Measurements from ENCODE around the gene STRIT1. TPM values are rescaled to one million over a fixed set of nuclear protein-coding genes. Genes with fewer than 3 reads are reported as not detected.
A peak's percentile ranks its signal among the peaks of the same experiment; 100 is the strongest.
"Not testable (repeated sequence)": the region's sequence is repeated elsewhere in the genome, so short reads cannot be mapped to it uniquely, and the experiment has no call there.

The STRIT1 gene
- total and polyA plus RNA-seq, 9 of the 15 experiments (the other 6 are each of a cell fraction or from before 2014, with no cell fraction given) = not detected

DNA sequence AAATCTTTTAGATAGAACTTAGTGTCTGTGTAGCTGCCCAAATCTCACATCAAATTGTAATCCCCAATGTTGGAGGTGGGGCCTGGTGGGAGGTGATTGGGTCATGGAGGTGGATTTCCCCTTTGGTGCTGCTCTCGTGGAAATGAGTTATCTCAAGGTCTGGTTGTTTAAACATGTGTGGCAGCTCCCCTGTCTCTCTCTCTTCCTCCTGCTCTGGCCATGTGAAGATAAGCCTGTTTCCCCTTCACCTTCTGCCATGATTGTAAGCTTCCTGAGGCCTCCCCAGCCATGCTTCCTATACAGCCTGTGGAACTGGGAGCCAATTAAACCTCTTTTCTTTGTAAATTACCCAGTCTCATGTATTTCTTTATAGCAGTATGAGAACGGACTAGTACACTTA lies 30.6 kb downstream of the STRIT1 start:
- ATAC-seq; CTCF ChIA-PET (ENCODE audit: low intra/inter-chr PET ratio); H3K27ac ChIP-seq (ENCODE audit: extremely low read depth, low read depth, low read length); DNase-seq (ENCODE audit: extremely low read depth in 1 of 4, low spot score in 3 of 4); H3K9me3 ChIP-seq (replicated peaks; ENCODE audit: control insufficient read depth, insufficient read depth, low read depth, low read length); FAIRE-seq; intact Hi-C loops (cut with micrococcal nuclease); H3K4me3 ChIP-seq; H3K9me1 ChIP-seq (ENCODE audit: control insufficient read depth, insufficient read depth, low read length); H3K79me2 ChIP-seq (ENCODE audit: control insufficient read depth, insufficient read depth, low read length); BruUV-seq (replicated peaks); H3K36me3 ChIP-seq (ENCODE audit: control insufficient read depth, insufficient read depth, low read length); H3K9ac ChIP-seq (ENCODE audit: insufficient read depth in 1 of 2, low read depth in 2 of 2, low read length in 2 of 2); H3K4me1 ChIP-seq (replicated peaks in 1 of 2; ENCODE audit: control insufficient read depth in 2 of 2, insufficient read depth in 2 of 2, low read length in 2 of 2); H3K4me2 ChIP-seq (ENCODE audit: insufficient read depth, low read length); H3K27me3 ChIP-seq (ENCODE audit: control insufficient read depth in 2 of 2, insufficient read depth in 2 of 2, low read length in 2 of 2); H2AFZ ChIP-seq (ENCODE audit: low read depth, low read length); POLR2A ChIA-PET; H4K20me1 ChIP-seq (replicated peaks; ENCODE audit: control insufficient read depth, insufficient read depth, low read length); in situ Hi-C loops (cut with MboI): not testable (repeated sequence)
- peak; percentile 7; the same call in 1 of the 2 replicates for TF ChIP-seq TAL1 (IDR thresholded peaks at IDR 0.05)
- TF ChIP-seq TRIM24 (IDR thresholded peaks at IDR 0.05) = peak; percentile 36 to 82; a peak in 3 of 4 replicates
- 0 out of 3 replicates have a peak, but pooled peaks of 1 of the 2 experiments have one; percentile 15 for TF ChIP-seq CBX3 (IDR thresholded peaks at IDR 0.05; ENCODE audit: borderline replicate concordance in 1 of 2, low read length in 2 of 2)
- TF ChIP-seq ZNF316 (IDR thresholded peaks at IDR 0.05) = peak; percentile 44
- TF ChIP-seq CBFA2T2 (conservative IDR thresholded peaks at IDR 0.05) = peak; percentile 50
- TF ChIP-seq TRIM28 (IDR thresholded peaks at IDR 0.05) = peak; percentile 25; the same call in 1 of the 2 replicates
- TF ChIP-seq CBFA2T3 (IDR thresholded peaks at IDR 0.05) = peak; percentile 73
- TF ChIP-seq TCF3 (CRISPR knock-in tag; IDR thresholded peaks at IDR 0.05) = peak; percentile 49; the same call in 1 of the 2 replicates
- peak; percentile 77 for TF ChIP-seq ZNF766 (CRISPR knock-in tag; conservative IDR thresholded peaks at IDR 0.05)
- WGBS (ENCODE audit: insufficient coverage, low coverage, missing lambda C conversion rate) = 53% methylated on average over 2 of the region's 2 CpGs

DNA sequence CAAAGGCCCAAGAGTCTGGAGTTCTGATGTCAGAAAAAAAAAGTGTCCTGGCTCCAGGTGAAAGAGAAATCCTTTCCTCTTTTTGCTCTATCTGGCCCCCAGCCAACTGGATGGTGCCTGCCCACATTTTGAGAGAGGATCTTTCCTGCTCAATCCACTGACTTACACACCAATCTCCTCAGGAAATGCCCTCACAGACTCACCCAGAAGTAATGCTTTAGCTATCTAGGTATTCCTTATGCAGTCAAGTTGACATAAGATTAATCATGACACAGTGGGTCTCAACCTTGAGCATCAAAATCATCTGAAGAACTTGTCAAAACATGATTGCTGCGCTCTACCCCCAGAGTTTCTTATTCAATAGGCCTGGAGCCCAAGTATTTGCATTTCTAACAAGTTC lies 31.2 kb downstream of the STRIT1 start:
- no peak overlapping the region for H3K9ac ChIP-seq (ENCODE audit: insufficient read depth in 1 of 2, low read depth in 2 of 2, low read length in 2 of 2)
- no peaks in the 10 kb centered on the region for H3K9me1 ChIP-seq (ENCODE audit: control insufficient read depth, insufficient read depth, low read length)
- no peaks in the 10 kb centered on the region for H3K36me3 ChIP-seq (ENCODE audit: control insufficient read depth, insufficient read depth, low read length)
- no peak overlapping the region for H2AFZ ChIP-seq (ENCODE audit: low read depth, low read length)
- no peaks in the 10 kb centered on the region for H3K79me2 ChIP-seq (ENCODE audit: control insufficient read depth, insufficient read depth, low read length)
- FAIRE-seq = no peak
- intact Hi-C loops (cut with micrococcal nuclease) = no loop called here
- peaks cover 4% of the 10 kb centered on the region; the same call in 1 of the 2 replicates for H3K9me3 ChIP-seq (replicated peaks; ENCODE audit: control insufficient read depth, insufficient read depth, low read depth, low read length)
- BruUV-seq (replicated peaks) = no TSS peak
- no peak overlapping the region for H3K27ac ChIP-seq (ENCODE audit: extremely low read depth, low read depth, low read length)
- H3K4me1 ChIP-seq (replicated peaks in 1 of 2; ENCODE audit: control insufficient read depth in 2 of 2, insufficient read depth in 2 of 2, low read length in 2 of 2) = no peaks in the 10 kb centered on the region
- H3K4me2 ChIP-seq (ENCODE audit: insufficient read depth, low read length) = no peak overlapping the region
- peak; percentile 38; the same call in 1 of the 2 replicates for TF ChIP-seq CBFA2T3 (IDR thresholded peaks at IDR 0.05)
- TF ChIP-seq ZNF184 (CRISPR knock-in tag; IDR thresholded peaks at IDR 0.05) = no peak
- TF ChIP-seq, protein P1, sequence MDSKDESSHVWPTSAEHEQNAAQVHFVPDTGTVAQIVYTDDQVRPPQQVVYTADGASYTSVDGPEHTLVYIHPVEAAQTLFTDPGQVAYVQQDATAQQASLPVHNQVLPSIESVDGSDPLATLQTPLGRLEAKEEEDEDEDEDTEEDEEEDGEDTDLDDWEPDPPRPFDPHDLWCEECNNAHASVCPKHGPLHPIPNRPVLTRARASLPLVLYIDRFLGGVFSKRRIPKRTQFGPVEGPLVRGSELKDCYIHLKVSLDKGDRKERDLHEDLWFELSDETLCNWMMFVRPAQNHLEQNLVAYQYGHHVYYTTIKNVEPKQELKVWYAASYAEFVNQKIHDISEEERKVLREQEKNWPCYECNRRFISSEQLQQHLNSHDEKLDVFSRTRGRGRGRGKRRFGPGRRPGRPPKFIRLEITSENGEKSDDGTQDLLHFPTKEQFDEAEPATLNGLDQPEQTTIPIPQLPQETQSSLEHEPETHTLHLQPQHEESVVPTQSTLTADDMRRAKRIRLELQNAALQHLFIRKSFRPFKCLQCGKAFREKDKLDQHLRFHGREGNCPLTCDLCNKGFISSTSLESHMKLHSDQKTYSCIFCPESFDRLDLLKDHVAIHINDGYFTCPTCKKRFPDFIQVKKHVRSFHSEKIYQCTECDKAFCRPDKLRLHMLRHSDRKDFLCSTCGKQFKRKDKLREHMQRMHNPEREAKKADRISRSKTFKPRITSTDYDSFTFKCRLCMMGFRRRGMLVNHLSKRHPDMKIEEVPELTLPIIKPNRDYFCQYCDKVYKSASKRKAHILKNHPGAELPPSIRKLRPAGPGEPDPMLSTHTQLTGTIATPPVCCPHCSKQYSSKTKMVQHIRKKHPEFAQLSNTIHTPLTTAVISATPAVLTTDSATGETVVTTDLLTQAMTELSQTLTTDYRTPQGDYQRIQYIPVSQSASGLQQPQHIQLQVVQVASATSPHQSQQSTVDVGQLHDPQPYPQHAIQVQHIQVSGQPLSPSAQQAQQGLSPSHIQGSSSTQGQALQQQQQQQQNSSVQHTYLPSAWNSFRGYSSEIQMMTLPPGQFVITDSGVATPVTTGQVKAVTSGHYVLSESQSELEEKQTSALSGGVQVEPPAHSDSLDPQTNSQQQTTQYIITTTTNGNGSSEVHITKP (IDR thresholded peaks at IDR 0.05; ENCODE audit: partially characterized antibody) = no peak
- TF ChIP-seq TAF7 (tag; IDR thresholded peaks at IDR 0.05) = no peak
- no peak for TF ChIP-seq KDM4B (IDR thresholded peaks at IDR 0.05; ENCODE audit: borderline replicate concordance in 2 of 2, low read depth in 1 of 2)
- no peak for TF ChIP-seq ZNF23 (CRISPR knock-in tag; IDR thresholded peaks at IDR 0.05)
- peak; percentile 78 for TF ChIP-seq NFIC (IDR thresholded peaks at IDR 0.05)
- DNase-seq (ENCODE audit: extremely low read depth in 1 of 4, low spot score in 3 of 4) = no peak
- H3K4me3 ChIP-seq = no peak overlapping the region
- CTCF ChIA-PET (ENCODE audit: low intra/inter-chr PET ratio) = no interaction called here
- H3K27me3 ChIP-seq (ENCODE audit: control insufficient read depth in 2 of 2, insufficient read depth in 2 of 2, low read length in 2 of 2) = no peaks in the 10 kb centered on the region
- in situ Hi-C loops (cut with MboI) = no loop called here
- 75% methylated on average over 1 of the region's 1 CpG for WGBS (ENCODE audit: insufficient coverage, low coverage, missing lambda C conversion rate)
- POLR2A ChIA-PET = no interaction called here
- no peaks in the 10 kb centered on the region for H4K20me1 ChIP-seq (replicated peaks; ENCODE audit: control insufficient read depth, insufficient read depth, low read length)
- no peak for ATAC-seq
